PC-3 (cell line): ENCODE data around the gene LSM3. TPM values are rescaled to one million over a fixed set of nuclear protein-coding genes. Genes with fewer than 3 reads are reported as not detected.

Experiments
- ATAC-seq: fragments of 200-7000 bp; cut with Tn5 transposase; 2 replicates; pipeline ENCODE4 v1.9.1; 2020; ENCODE audit warnings: mild to moderate bottlenecking, moderate library complexity
- BruUV-seq: library from RNA; stranded (reverse); fragments of 400-500 nt; replicated peaks from 2 replicates; lab custom pipeline; 2021; lab: Mats Ljungman, UMichigan
- CTCF ChIA-PET: fragments of 300-600 bp; sonication (Branson Sonifier 250); formaldehyde crosslinking; loops from one replicate; lab custom pipeline; 2022; ENCODE audit warnings: antibody characterized with exemption; lab: Charles Lee
- POLR2A ChIA-PET: fragments of 300-600 bp; sonication (Branson Sonifier 250); formaldehyde crosslinking; loops from one replicate; lab custom pipeline; 2022; ENCODE audit warnings: antibody characterized with exemption; ENCODE audit not compliant: unreplicated experiment; lab: Charles Lee
- DNase-seq: peaks from one replicate; pipeline ENCODE4 v3.0.0-alpha.2; 2015
- H2AFZ ChIP-seq: fragments of 300-600 bp; sonication (generic); 2 replicates; pipeline ENCODE4 v1.6.0; 2016; ENCODE audit warnings: antibody characterized with exemption, low read length
- H3F3A ChIP-seq: fragments of 300-600 bp; sonication (generic); one replicate; pipeline ENCODE4 v1.6.0; 2017; ENCODE audit warnings: antibody characterized with exemption, low read length, control low read depth, mild to moderate bottlenecking; ENCODE audit not compliant: unreplicated experiment
- H3K27ac ChIP-seq: fragments of 300-600 bp; sonication (generic); 2 replicates; pipeline ENCODE4 v1.5.1; 2016; ENCODE audit warnings: mild to moderate bottlenecking, low read length
- H3K27me3 ChIP-seq: fragments of 300-600 bp; sonication (generic); 2 replicates; pipeline ENCODE4 v1.6.1; 2016; ENCODE audit warnings: low read length, mixed read lengths
- H3K36me3 ChIP-seq: fragments of 300-600 bp; sonication (generic); 2 replicates; pipeline ENCODE4 v1.6.1; 2016; ENCODE audit warnings: low read depth, mixed run types, low read length, mixed read lengths
- H3K4me1 ChIP-seq: fragments of 300-600 bp; sonication (generic); 2 replicates; pipeline ENCODE4 v1.5.1; 2016; ENCODE audit warnings: low read length; ENCODE audit not compliant: insufficient read depth
- H3K4me2 ChIP-seq: fragments of 300-600 bp; sonication (generic); 2 replicates; pipeline ENCODE4 v1.6.0; 2016; ENCODE audit warnings: low read length
- H3K4me3 ChIP-seq: fragments of 300-600 bp; sonication (generic); 2 replicates; pipeline ENCODE4 v1.5.1; 2016; ENCODE audit warnings: mild to moderate bottlenecking, low read length, mixed read lengths
- H3K79me2 ChIP-seq: fragments of 300-600 bp; sonication (generic); 2 replicates; pipeline ENCODE4 v1.6.1; 2017; ENCODE audit warnings: low read length, mixed read lengths
- H3K9ac ChIP-seq: fragments of 300-600 bp; sonication (generic); 2 replicates; pipeline ENCODE4 v1.6.0; 2016; ENCODE audit warnings: mild to moderate bottlenecking, low read length
- H3K9me2 ChIP-seq: fragments of 300-600 bp; sonication (generic); replicated peaks from 2 replicates; pipeline ENCODE4 v1.6.1; 2016; ENCODE audit warnings: mixed run types, low read length, mixed read lengths
- H3K9me3 ChIP-seq: fragments of 300-600 bp; sonication (generic); 2 replicates; pipeline ENCODE4 v1.6.1; 2016; ENCODE audit warnings: low read length, mixed read lengths
- H4K20me1 ChIP-seq: fragments of 300-600 bp; sonication (generic); 2 replicates; pipeline ENCODE4 v1.6.1; 2016; ENCODE audit warnings: low read length, mixed read lengths
- EZH2 ChIP-seq: fragments of 300-600 bp; sonication (generic); IDR thresholded peaks from one replicate; pipeline ENCODE4 v1.6.1; 2017; ENCODE audit warnings: antibody characterized with exemption, mild to moderate bottlenecking, low read length; ENCODE audit not compliant: unreplicated experiment
- EZH2phosphoT487 ChIP-seq: fragments of 300-600 bp; sonication (generic); IDR thresholded peaks from 2 replicates; pipeline ENCODE4 v1.6.1; 2018; ENCODE audit warnings: mild to moderate bottlenecking, antibody characterized with exemption, low read length, borderline replicate concordance
- intact Hi-C: fragments of 100-400 bp; cut with micrococcal nuclease; formaldehyde crosslinking; loops from 2 replicates; pipeline ENCODE4 v1.9.0; 2023
- total RNA-seq: library from RNA; depleted of rRNA; stranded (reverse); fragments of >200 nt; gene quantifications from 2 replicates; pipeline ENCODE4 v1.2.3, GENCODE V29; 2014
- TF ChIP-seq, protein P1 (sequence below): fragments of 300-600 bp; sonication (generic); conservative IDR thresholded peaks from 2 replicates; pipeline ENCODE4 v1.5.1; 2017; ENCODE audit warnings: antibody characterized with exemption, low read depth, mild to moderate bottlenecking, low read length

LSM3 gene
- total RNA-seq, 1 experiment from 2014 or later = 27.2 TPM

GRCh38 chr3:14200841-14201240 lies 22.2 kb downstream of the LSM3 start:
- Histone ChIP-seq H4K20me1 (no peaks in the 10 kb centered on the region; the same call in 1 of the 2 replicates), H3K79me2 (no peaks in the 10 kb centered on the region), H3K27me3 (no peaks in the 10 kb centered on the region), H3K4me3 (no peak overlapping the region), H3K9me2 (no peaks in the 10 kb centered on the region), H2AFZ (no peak overlapping the region), H3K9ac (no peak overlapping the region), H3K4me2 (no peak overlapping the region), H3F3A (no peaks in the 10 kb centered on the region), H3K4me1 (no peaks in the 10 kb centered on the region), H3K9me3 (no peaks in the 10 kb centered on the region), H3K27ac (no peak overlapping the region), H3K36me3 (peaks cover 33% of the 10 kb centered on the region)
- DNase-seq = no peak
- BruUV-seq = no TSS peak
- CTCF ChIA-PET = interaction anchor here (0.8 kb wide), 1 partner anchor 202 kb away, joined by 4 read pairs; the partner anchor contains the start of gene SLC6A6
- intact Hi-C loops = loop anchor here (2.0 to 10.0 kb wide), 3 partner anchors 164 to 581 kb away; no protein-coding TSS in a partner anchor
- TF ChIP-seq EZH2 (no peak), EZH2phosphoT487 (no peak)
- TF ChIP-seq, protein P1, sequence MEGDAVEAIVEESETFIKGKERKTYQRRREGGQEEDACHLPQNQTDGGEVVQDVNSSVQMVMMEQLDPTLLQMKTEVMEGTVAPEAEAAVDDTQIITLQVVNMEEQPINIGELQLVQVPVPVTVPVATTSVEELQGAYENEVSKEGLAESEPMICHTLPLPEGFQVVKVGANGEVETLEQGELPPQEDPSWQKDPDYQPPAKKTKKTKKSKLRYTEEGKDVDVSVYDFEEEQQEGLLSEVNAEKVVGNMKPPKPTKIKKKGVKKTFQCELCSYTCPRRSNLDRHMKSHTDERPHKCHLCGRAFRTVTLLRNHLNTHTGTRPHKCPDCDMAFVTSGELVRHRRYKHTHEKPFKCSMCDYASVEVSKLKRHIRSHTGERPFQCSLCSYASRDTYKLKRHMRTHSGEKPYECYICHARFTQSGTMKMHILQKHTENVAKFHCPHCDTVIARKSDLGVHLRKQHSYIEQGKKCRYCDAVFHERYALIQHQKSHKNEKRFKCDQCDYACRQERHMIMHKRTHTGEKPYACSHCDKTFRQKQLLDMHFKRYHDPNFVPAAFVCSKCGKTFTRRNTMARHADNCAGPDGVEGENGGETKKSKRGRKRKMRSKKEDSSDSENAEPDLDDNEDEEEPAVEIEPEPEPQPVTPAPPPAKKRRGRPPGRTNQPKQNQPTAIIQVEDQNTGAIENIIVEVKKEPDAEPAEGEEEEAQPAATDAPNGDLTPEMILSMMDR = no peak
- ATAC-seq = peak; percentile 50
- POLR2A ChIA-PET = no interaction called here

GRCh38 chr3:14201940-14202684 lies 23.5 kb downstream of the LSM3 start:
- DNase-seq = no peak
- intact Hi-C loops = loop anchor here (2.0 to 10.0 kb wide), 5 partner anchors 23 to 580 kb away; partner anchors contain the start of gene SLC6A6
- Histone ChIP-seq H3K9ac (no peak overlapping the region), H3K4me1 (no peaks in the 10 kb centered on the region), H3K27me3 (no peaks in the 10 kb centered on the region), H3K36me3 (peaks cover 22% of the 10 kb centered on the region), H3K9me3 (no peaks in the 10 kb centered on the region), H3F3A (no peaks in the 10 kb centered on the region), H4K20me1 (no peaks in the 10 kb centered on the region; the same call in 1 of the 2 replicates), H3K4me3 (no peak overlapping the region), H3K79me2 (no peaks in the 10 kb centered on the region), H3K27ac (no peak overlapping the region), H3K4me2 (no peak overlapping the region), H2AFZ (no peak overlapping the region), H3K9me2 (no peaks in the 10 kb centered on the region)
- TSS peak; percentile 9 for BruUV-seq
- no peak for TF ChIP-seq EZH2phosphoT487
- no peak for TF ChIP-seq EZH2
- TF ChIP-seq, protein P1 = no peak
- ChIA-PET POLR2A (no interaction called here), CTCF (no interaction called here)
- no peak for ATAC-seq
